Loucy (cell line): ENCODE data around the gene STAT5B.
"Not testable (repeated sequence)": the region's sequence is repeated elsewhere in the genome, so short reads cannot be mapped to it uniquely, and the experiment has no call there.

Experiments
- EZH2phosphoT487 ChIP-seq: fragments of 200-600 bp; IDR thresholded peaks from 2 replicates; pipeline ENCODE4 v1.6.1; 2018; ENCODE audit warnings: antibody characterized with exemption, mild to moderate bottlenecking, moderate library complexity, borderline replicate concordance
- TF ChIP-seq, protein P1 (sequence below): fragments of 200-600 bp; sonication (generic); conservative IDR thresholded peaks from 2 replicates; pipeline ENCODE4 v1.5.1; 2014; ENCODE audit warnings: mild to moderate bottlenecking, antibody characterized with exemption, low read length

DNA sequence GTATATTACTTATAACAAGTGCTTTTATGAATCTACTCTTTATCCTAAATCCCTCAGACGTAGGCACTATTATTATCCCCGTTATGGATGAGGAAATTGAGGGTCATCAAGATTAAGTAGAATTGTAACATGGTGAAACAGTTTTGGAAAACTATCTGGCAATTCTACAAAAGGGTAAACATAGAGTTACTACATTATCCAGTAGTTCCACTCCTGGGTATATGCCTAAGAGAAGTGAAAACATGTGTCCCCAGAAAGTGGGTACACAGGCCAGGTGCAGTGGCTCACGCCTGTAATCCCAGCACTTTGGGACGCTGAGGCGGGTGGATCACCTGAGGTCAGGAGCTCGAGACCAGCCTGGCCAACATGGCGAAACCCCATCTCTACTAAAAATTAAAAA is 36.6 kb downstream of the STAT5B start:
- TF ChIP-seq, protein P1, sequence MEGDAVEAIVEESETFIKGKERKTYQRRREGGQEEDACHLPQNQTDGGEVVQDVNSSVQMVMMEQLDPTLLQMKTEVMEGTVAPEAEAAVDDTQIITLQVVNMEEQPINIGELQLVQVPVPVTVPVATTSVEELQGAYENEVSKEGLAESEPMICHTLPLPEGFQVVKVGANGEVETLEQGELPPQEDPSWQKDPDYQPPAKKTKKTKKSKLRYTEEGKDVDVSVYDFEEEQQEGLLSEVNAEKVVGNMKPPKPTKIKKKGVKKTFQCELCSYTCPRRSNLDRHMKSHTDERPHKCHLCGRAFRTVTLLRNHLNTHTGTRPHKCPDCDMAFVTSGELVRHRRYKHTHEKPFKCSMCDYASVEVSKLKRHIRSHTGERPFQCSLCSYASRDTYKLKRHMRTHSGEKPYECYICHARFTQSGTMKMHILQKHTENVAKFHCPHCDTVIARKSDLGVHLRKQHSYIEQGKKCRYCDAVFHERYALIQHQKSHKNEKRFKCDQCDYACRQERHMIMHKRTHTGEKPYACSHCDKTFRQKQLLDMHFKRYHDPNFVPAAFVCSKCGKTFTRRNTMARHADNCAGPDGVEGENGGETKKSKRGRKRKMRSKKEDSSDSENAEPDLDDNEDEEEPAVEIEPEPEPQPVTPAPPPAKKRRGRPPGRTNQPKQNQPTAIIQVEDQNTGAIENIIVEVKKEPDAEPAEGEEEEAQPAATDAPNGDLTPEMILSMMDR, result not testable (repeated sequence)
- not testable (repeated sequence) for TF ChIP-seq EZH2phosphoT487
